GM21423 (cell line): ENCODE data around the gene LNX1.

Experiments
- ATAC-seq: cut with Tn5 transposase; IDR thresholded peaks from one replicate; pipeline ENCODE4 v1.9.1; 2021; ENCODE audit warnings: mild to moderate bottlenecking, moderate library complexity; ENCODE audit not compliant: unreplicated experiment

Gene LNX1

GRCh38 chr4:53574528-53574927, 16.8 kb downstream of the LNX1 start:
- no peak for ATAC-seq

- no peak for ATAC-seq
Measured at GRCh38 chr4:53573696-53574095, 17.6 kb downstream of the LNX1 start.

DNA sequence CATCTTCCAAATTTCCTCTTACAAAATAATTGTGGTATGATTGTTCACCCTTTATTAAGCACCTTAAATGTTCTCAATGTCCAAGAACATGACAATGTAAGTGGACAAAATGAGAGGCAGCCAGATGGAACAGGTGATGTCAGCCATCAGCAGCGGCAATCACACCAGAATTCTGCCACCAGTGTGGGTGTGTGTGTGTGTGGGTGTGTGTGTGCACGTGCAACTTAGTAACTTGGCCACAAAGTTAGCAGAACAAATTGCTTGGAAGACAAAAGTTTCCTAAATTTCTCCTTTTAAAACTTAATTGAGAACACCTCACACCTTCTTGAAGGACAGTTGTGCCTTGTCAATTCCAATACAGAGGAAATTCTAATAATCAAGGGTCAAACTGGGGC, 18.7 kb downstream of the LNX1 start:
- ATAC-seq = no peak

GRCh38 chr4:53571936-53572599, 19.2 kb downstream of the LNX1 start:
- ATAC-seq = no peak

- ATAC-seq = peak; percentile 62
Measured at GRCh38 chr4:53563824-53564223, 27.5 kb downstream of the LNX1 start.

DNA sequence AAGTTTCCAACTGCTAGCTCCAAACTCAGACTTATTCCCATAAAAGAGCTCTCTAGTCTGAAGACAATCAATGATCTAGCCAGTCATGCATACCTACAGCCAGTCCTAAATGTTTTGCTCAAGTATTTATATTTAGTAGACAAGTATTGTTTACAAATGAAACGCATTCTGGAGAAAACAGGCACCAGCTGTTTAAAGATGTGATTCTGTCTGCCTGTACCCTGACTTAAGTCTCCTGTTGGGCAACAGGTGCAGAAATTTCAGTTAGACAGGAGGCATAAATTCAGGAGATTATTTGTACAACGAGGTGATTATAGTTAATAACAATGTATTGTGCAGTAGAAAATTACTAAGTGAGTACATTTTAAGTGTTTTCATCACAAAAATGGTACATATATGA, 28.9 kb downstream of the LNX1 start:
- no peak for ATAC-seq

- no peak for ATAC-seq
Measured at GRCh38 chr4:53559021-53559620, 32.2 kb downstream of the LNX1 start.

DNA sequence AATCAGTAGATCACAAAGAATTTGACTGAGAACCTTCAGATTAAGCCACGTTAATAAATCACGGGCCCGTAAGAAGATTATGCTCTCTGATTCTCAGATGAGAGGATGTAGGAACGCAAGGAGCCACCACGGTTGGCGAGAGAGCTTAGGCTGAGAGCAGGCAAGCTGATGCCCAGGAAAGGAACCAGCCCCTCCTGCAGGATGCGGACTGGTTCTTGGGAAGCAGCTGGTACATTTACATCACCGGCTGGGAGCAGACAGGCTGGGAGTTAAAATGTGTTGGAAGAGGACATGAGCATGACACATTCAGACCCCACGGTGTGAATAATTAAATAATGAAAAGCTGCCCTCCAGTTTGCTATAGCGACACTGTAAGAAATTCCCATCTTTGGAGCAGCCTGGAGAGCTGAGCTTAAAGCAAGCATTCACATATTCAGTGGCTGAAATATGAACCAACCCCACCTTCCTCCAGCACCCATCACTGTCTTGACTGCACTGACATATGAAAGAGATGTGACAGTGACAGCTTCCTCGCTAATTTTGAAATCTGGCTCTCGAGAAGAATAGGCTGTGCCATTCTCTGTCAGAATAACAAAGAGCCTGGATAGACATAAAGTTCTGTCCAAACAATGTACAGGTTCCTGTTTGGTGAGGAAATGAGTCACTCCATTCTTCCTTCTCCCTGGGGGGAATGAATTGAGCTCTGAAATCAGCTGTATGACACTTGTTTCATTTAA, 33.1 kb downstream of the LNX1 start:
- ATAC-seq = no peak

GRCh38 chr4:53557669-53558064, 33.6 kb downstream of the LNX1 start:
- ATAC-seq = no peak

DNA sequence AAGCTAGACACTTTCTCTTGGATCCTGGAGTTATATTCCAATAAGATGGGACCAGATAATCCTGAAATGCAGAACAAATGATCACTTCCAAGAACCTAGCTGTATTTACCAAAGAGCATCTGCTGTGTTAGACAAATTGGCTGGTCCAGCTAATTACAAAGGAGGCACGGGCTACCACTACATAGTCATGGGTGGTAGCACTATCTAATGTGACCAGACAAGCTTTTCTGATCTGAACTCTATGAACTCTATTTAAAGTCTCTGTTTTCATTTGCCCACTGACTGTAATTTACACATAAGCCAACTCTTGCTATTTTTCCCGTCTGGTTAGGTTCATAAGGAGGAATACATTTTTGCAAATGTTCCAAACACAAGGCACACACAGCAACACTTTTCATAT, 34.6 kb downstream of the LNX1 start:
- ATAC-seq = no peak

- no peak for ATAC-seq
Measured at GRCh38 chr4:53553486-53554210, 37.6 kb downstream of the LNX1 start.

DNA sequence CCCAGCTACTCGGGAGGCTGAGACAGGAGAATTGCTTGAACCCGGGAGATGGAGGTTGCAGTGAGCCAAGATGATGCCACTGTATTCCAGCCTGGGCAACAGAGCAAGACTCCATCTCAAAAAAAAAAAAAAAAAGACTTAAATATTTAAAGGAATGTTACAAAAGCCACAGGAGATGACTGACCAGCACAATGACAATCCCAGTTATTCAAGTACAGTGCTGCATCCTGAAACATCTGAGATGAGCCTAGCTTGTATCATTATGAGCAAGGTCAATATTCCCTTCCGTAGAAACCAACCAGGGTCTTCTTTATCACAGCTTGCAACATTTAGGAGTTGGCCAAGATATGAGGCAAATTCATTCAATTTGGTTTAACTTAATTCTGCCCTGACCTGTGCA, 38.6 kb downstream of the LNX1 start:
- no peak for ATAC-seq

DNA sequence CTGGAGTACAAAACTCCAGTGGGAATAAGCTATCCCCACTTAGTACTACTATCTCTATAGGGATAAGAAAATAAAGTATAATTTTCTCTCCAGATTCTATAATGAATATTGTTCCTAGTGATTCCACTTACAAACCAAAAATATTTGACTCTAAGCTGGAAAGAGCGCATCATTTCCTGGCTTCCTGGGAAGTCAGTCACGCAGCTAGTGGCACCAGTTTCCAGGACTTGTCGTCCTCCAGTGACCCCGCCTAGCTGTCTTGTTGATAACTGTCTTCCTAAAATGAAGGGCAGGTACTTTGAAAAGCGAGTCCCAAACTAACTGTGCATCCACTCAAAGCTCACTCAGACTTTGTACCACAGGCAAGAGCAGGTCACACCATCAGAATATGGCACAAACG, 39.3 kb downstream of the LNX1 start:
- no peak for ATAC-seq

GRCh38 chr4:53551281-53551864, 39.9 kb downstream of the LNX1 start:
- ATAC-seq = no peak

GRCh38 chr4:53548662-53549061, 42.6 kb downstream of the LNX1 start:
- ATAC-seq = no peak

DNA sequence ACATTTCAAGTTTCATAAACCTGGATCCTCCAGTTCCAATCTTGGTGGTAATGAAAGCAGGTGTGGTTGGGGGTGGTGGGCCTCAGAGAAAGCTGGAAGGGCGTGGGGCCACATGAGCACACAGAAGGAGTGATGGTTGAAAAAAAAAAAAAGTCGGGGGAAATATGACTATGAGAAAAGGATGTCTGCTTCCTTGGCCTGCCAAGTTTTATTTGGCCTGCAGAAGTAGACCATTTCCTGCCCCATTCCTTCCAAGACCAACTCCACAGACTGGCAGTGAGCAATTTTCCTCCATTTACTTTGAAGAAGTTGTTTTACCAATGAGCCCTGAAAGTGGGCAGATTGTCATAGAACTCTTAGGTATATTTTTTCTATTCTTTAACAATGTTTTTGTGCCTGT, 43.3 kb downstream of the LNX1 start:
- ATAC-seq = no peak

DNA sequence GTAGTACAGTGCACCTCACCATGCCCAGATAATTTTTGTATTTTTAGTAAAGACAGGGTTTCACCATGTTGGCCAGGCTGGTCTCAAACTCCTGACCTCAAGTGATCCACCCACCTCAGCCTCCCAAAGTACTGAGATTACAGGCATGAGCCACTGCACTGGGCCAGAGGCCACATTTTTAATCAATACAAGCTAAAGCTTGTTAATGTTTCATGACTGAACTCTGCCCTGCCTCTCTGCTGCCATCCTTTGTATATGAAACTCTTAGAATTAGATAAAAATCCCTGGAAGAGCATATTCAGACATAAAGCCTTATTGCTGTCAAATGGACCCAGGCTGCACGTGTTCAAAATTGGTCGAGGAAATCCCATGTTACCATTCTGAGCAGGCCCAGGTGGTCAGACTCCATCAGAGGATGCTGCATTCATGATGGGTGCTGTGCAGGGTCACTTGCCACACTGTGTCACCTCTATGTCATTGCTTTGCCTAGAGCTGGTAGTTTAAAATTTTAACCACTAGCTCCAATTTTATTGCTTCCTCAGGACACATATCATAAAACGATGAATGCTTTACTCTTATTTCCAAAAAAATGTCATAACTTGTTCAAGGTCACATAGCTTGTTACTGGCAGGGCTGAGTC, 45.2 kb downstream of the LNX1 start:
- ATAC-seq = no peak

GRCh38 chr4:53545273-53545672, 46.0 kb downstream of the LNX1 start:
- ATAC-seq = no peak

DNA sequence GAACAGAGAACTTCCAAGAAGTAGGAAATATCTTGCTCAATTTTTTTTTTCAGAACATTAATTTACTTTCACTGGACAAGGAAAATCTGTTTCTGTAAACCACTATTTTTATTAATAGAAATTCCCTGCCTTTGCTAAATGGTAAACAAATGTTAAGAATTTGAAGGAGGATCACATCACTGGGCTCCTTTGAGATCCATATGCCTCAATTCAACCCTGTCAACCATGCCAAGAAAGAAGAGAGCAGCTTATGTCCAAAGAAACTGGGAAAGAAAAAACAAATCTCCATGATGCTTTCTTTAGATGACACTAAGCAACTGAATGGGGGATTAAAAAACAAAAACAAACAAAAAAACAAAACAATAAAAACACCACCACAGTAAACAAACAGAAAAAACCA, 47.7 kb downstream of the LNX1 start:
- no peak for ATAC-seq

- no peak for ATAC-seq
Measured at GRCh38 chr4:53541577-53542206, 49.6 kb downstream of the LNX1 start.
